HL-60 (cell line): ENCODE data around the gene MMRN1.

ENCODE experiments used
- DNase-seq, 2 experiments: peaks; one replicate each; pipeline ENCODE4 v3.0.0-alpha.2; 2010 to 2020; ENCODE audit warnings: low read depth in 1 of 2, low spot score in 1 of 2
- H3K27ac ChIP-seq: fragments of 250-450 bp; sonication (Bioruptor Pico); replicated peaks from 2 replicates; pipeline ENCODE4 v1.5.1; 2020; ENCODE audit warnings: mild to moderate bottlenecking, moderate library complexity
- H3K27me3 ChIP-seq: fragments of 250-450 bp; sonication (Bioruptor Pico); 2 replicates; pipeline ENCODE4 v1.5.1; 2021; ENCODE audit warnings: mild to moderate bottlenecking, moderate library complexity; ENCODE audit not compliant: insufficient read depth, poor library complexity, severe bottlenecking
- H3K4me3 ChIP-seq: replicated peaks from 2 replicates; pipeline ENCODE4 v1.5.1; 2011; ENCODE audit warnings: mild to moderate bottlenecking, control low read depth, low read length; ENCODE audit not compliant: insufficient read depth
- GABPA ChIP-seq: IDR thresholded peaks from 2 replicates; pipeline ENCODE4 v1.6.1; 2012; ENCODE audit warnings: low read depth
- POLR2AphosphoS5 ChIP-seq: IDR thresholded peaks from 2 replicates; pipeline ENCODE4 v1.6.1; 2012; ENCODE audit warnings: low read depth
- SPI1 ChIP-seq: IDR thresholded peaks from 2 replicates; pipeline ENCODE4 v1.6.1; 2012; ENCODE audit warnings: low read depth, mild to moderate bottlenecking, borderline replicate concordance
- TF ChIP-seq, protein P1 (sequence below): IDR thresholded peaks from one replicate; pipeline ENCODE4 v1.5.1; 2011; ENCODE audit warnings: low read length, control low read depth, inconsistent platforms; ENCODE audit not compliant: insufficient read depth
- TF ChIP-seq, protein P2 (sequence below): IDR thresholded peaks from 2 replicates; pipeline ENCODE4 v1.6.1; 2012; ENCODE audit warnings: low read depth; ENCODE audit not compliant: insufficient replicate concordance

Gene MMRN1

DNA sequence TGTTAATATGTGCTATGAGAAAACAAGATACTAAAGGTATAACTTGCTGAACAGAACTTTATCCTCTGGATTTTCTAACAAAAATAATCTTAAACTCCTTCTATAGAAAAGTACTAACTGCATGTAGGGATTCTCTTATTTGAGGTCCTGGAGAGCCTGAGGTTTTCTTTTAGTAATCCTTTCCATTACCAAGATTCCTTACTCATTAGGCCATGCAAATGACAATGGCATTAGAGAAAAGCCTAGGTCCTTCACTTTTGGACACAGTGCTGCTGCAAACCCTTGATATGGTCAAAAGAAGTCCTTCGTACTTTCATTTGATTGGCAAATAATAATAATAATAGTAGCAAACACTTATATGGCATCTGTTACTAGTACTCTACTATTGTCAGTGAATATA lies 3.2 kb downstream of the MMRN1 start:
- Histone ChIP-seq H3K27ac (no peak overlapping the region), H3K4me3 (no peak overlapping the region), H3K27me3 (no peaks in the 10 kb centered on the region)
- no peak for DNase-seq
- TF ChIP-seq SPI1, result no peak
- TF ChIP-seq, protein P1, sequence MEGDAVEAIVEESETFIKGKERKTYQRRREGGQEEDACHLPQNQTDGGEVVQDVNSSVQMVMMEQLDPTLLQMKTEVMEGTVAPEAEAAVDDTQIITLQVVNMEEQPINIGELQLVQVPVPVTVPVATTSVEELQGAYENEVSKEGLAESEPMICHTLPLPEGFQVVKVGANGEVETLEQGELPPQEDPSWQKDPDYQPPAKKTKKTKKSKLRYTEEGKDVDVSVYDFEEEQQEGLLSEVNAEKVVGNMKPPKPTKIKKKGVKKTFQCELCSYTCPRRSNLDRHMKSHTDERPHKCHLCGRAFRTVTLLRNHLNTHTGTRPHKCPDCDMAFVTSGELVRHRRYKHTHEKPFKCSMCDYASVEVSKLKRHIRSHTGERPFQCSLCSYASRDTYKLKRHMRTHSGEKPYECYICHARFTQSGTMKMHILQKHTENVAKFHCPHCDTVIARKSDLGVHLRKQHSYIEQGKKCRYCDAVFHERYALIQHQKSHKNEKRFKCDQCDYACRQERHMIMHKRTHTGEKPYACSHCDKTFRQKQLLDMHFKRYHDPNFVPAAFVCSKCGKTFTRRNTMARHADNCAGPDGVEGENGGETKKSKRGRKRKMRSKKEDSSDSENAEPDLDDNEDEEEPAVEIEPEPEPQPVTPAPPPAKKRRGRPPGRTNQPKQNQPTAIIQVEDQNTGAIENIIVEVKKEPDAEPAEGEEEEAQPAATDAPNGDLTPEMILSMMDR, result no peak
- no peak for TF ChIP-seq POLR2AphosphoS5
- TF ChIP-seq, protein P2, sequence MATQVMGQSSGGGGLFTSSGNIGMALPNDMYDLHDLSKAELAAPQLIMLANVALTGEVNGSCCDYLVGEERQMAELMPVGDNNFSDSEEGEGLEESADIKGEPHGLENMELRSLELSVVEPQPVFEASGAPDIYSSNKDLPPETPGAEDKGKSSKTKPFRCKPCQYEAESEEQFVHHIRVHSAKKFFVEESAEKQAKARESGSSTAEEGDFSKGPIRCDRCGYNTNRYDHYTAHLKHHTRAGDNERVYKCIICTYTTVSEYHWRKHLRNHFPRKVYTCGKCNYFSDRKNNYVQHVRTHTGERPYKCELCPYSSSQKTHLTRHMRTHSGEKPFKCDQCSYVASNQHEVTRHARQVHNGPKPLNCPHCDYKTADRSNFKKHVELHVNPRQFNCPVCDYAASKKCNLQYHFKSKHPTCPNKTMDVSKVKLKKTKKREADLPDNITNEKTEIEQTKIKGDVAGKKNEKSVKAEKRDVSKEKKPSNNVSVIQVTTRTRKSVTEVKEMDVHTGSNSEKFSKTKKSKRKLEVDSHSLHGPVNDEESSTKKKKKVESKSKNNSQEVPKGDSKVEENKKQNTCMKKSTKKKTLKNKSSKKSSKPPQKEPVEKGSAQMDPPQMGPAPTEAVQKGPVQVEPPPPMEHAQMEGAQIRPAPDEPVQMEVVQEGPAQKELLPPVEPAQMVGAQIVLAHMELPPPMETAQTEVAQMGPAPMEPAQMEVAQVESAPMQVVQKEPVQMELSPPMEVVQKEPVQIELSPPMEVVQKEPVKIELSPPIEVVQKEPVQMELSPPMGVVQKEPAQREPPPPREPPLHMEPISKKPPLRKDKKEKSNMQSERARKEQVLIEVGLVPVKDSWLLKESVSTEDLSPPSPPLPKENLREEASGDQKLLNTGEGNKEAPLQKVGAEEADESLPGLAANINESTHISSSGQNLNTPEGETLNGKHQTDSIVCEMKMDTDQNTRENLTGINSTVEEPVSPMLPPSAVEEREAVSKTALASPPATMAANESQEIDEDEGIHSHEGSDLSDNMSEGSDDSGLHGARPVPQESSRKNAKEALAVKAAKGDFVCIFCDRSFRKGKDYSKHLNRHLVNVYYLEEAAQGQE, result no peak
- TF ChIP-seq GABPA, result no peak

DNA sequence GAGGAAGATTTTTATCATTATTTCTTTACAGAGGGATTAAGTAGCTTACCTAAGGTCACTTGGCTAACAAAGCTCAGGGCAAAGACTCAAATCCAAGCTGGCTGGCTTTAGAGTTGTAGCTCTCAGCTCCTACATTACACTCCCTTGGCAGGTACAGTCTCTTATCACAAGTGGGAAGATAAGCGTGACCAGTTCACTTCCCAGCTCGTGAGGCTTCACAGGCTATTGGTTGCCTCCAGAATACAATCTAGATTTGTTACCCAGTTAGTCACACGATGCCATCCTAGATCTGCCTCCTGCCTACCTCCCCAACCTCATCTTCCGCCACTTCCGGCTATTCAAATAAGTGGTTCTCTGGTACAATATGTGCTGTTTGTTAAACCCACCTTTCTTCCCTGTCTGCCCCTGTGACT lies 3.7 kb downstream of the MMRN1 start:
- Histone ChIP-seq H3K27me3 (no peaks in the 10 kb centered on the region), H3K27ac (no peak overlapping the region), H3K4me3 (no peak overlapping the region)
- no peak for DNase-seq
- TF ChIP-seq POLR2AphosphoS5 (no peak), GABPA (no peak), SPI1 (no peak)
- TF ChIP-seq, protein P2, result no peak
- TF ChIP-seq, protein P1, result no peak

DNA sequence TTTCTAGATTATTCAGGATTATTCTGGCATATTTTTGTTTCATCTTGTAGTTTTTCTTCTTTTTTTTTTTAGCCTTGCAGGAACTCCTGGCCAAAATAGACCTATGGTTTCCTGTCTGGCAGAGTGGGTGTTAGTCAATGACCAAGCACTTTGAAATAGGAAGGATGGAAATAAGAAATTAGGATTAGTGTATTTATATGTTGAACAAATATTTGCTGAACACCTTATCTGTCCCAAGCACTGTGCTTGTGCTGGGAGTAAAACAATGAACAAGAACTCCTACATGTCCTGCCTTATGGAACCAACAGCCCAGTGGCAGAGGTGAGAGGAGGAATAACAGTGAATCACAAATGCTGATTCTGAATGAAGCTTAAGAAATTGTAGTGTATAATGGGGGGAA lies 4.5 kb downstream of the MMRN1 start:
- H3K4me3 ChIP-seq, result no peak overlapping the region
- no peak overlapping the region for H3K27ac ChIP-seq
- H3K27me3 ChIP-seq, result no peaks in the 10 kb centered on the region
- DNase-seq, result no peak
- TF ChIP-seq GABPA, result no peak
- TF ChIP-seq, protein P1, result no peak
- no peak for TF ChIP-seq SPI1
- TF ChIP-seq, protein P2, result no peak
- TF ChIP-seq POLR2AphosphoS5, result no peak
